Measurements from ENCODE around the gene KLHL2. TPM values are rescaled to one million over a fixed set of nuclear protein-coding genes. Genes with fewer than 3 reads are reported as not detected.

Gene KLHL2
- total RNA-seq, 1 experiment from 2014 or later = 12.4 TPM

DNA sequence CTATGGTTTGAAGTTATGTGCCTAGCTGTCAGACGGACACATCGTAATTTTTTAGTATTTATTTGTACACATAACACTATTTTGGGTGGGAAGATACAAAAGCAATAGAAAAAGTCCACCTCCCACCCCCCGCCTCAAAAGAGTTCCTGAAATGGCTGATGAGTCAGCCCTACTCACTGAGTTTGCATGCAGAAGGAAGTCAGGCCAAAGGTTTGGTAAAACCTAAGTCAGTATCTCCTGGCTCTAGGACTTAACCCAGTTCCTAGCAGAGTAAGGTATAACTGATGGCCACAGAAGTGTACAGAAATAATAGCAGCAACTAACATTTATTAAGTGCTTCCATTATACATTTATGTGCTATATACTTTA lies 2.9 kb upstream of the KLHL2 start (continued):
- TF ChIP-seq, protein P1, sequence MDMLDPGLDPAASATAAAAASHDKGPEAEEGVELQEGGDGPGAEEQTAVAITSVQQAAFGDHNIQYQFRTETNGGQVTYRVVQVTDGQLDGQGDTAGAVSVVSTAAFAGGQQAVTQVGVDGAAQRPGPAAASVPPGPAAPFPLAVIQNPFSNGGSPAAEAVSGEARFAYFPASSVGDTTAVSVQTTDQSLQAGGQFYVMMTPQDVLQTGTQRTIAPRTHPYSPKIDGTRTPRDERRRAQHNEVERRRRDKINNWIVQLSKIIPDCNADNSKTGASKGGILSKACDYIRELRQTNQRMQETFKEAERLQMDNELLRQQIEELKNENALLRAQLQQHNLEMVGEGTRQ (CRISPR knock-in tag; IDR thresholded peaks at IDR 0.05) = no peak
- TF ChIP-seq NFATC4 (CRISPR knock-in tag; IDR thresholded peaks at IDR 0.05) = no peak

DNA sequence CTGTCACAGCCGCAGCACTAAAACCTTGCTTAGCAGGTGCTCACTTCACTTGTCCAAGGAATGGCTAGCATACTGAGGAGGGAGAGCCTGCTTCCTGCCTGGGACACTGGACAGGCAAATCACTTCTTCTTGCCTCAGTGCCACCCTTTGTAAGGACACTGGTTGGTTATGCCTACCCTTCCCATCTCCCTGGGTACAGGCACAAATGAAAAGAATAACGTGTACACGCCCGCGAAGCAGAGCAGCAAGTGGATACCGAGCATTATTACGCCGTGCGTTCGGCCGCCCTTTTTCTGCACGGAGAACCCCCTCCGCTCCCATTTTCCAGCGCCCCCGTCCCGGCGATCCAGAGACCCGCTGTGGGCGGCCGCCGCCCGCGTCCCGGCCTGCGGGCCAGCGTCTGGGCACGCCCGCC lies 338 bp upstream of the KLHL2 start:
- POLR2A ChIA-PET = no interaction called here
- ATAC-seq (peak; percentile 28), DNase-seq (ENCODE audit: low spot score) (no peak)
- no peaks in the 10 kb centered on the region for H3K9me3 Mint-ChIP-seq
- peaks cover 20% of the 10 kb centered on the region for H3K27me3 Mint-ChIP-seq (ENCODE audit: low read depth)
- H3K4me1 Mint-ChIP-seq = peaks cover 53% of the 10 kb centered on the region
- H3K27ac Mint-ChIP-seq = peak overlapping the region; percentile 36; the same call in 1 of the 2 replicates
- CTCF ChIA-PET = interaction anchor here (0.8 to 1.0 kb wide), 2 partner anchors 23 to 76 kb away, joined by 3 to 4 read pairs; no protein-coding TSS in a partner anchor
- H3K36me3 Mint-ChIP-seq = no peaks in the 10 kb centered on the region
- peak overlapping the region; percentile 88 for H3K4me3 Mint-ChIP-seq
- TF ChIP-seq, protein P2, sequence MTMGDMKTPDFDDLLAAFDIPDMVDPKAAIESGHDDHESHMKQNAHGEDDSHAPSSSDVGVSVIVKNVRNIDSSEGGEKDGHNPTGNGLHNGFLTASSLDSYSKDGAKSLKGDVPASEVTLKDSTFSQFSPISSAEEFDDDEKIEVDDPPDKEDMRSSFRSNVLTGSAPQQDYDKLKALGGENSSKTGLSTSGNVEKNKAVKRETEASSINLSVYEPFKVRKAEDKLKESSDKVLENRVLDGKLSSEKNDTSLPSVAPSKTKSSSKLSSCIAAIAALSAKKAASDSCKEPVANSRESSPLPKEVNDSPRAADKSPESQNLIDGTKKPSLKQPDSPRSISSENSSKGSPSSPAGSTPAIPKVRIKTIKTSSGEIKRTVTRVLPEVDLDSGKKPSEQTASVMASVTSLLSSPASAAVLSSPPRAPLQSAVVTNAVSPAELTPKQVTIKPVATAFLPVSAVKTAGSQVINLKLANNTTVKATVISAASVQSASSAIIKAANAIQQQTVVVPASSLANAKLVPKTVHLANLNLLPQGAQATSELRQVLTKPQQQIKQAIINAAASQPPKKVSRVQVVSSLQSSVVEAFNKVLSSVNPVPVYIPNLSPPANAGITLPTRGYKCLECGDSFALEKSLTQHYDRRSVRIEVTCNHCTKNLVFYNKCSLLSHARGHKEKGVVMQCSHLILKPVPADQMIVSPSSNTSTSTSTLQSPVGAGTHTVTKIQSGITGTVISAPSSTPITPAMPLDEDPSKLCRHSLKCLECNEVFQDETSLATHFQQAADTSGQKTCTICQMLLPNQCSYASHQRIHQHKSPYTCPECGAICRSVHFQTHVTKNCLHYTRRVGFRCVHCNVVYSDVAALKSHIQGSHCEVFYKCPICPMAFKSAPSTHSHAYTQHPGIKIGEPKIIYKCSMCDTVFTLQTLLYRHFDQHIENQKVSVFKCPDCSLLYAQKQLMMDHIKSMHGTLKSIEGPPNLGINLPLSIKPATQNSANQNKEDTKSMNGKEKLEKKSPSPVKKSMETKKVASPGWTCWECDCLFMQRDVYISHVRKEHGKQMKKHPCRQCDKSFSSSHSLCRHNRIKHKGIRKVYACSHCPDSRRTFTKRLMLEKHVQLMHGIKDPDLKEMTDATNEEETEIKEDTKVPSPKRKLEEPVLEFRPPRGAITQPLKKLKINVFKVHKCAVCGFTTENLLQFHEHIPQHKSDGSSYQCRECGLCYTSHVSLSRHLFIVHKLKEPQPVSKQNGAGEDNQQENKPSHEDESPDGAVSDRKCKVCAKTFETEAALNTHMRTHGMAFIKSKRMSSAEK (CRISPR knock-in tag; IDR thresholded peaks at IDR 0.05; ENCODE audit: borderline replicate concordance) = no peak
- no peak for TF ChIP-seq ZNF671 (CRISPR knock-in tag; IDR thresholded peaks at IDR 0.05)
- TF ChIP-seq, protein P3, sequence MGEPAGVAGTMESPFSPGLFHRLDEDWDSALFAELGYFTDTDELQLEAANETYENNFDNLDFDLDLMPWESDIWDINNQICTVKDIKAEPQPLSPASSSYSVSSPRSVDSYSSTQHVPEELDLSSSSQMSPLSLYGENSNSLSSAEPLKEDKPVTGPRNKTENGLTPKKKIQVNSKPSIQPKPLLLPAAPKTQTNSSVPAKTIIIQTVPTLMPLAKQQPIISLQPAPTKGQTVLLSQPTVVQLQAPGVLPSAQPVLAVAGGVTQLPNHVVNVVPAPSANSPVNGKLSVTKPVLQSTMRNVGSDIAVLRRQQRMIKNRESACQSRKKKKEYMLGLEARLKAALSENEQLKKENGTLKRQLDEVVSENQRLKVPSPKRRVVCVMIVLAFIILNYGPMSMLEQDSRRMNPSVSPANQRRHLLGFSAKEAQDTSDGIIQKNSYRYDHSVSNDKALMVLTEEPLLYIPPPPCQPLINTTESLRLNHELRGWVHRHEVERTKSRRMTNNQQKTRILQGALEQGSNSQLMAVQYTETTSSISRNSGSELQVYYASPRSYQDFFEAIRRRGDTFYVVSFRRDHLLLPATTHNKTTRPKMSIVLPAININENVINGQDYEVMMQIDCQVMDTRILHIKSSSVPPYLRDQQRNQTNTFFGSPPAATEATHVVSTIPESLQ (CRISPR knock-in tag; IDR thresholded peaks at IDR 0.05) = no peak
- no peak for TF ChIP-seq NR3C1 (CRISPR knock-in tag; conservative IDR thresholded peaks at IDR 0.05; ENCODE audit: low read depth)
- no peak for TF ChIP-seq RELA (CRISPR knock-in tag; IDR thresholded peaks at IDR 0.05; ENCODE audit: borderline replicate concordance)
- no peak for TF ChIP-seq FOXJ3 (CRISPR knock-in tag; IDR thresholded peaks at IDR 0.05; ENCODE audit: borderline replicate concordance)
- TF ChIP-seq, protein P4, sequence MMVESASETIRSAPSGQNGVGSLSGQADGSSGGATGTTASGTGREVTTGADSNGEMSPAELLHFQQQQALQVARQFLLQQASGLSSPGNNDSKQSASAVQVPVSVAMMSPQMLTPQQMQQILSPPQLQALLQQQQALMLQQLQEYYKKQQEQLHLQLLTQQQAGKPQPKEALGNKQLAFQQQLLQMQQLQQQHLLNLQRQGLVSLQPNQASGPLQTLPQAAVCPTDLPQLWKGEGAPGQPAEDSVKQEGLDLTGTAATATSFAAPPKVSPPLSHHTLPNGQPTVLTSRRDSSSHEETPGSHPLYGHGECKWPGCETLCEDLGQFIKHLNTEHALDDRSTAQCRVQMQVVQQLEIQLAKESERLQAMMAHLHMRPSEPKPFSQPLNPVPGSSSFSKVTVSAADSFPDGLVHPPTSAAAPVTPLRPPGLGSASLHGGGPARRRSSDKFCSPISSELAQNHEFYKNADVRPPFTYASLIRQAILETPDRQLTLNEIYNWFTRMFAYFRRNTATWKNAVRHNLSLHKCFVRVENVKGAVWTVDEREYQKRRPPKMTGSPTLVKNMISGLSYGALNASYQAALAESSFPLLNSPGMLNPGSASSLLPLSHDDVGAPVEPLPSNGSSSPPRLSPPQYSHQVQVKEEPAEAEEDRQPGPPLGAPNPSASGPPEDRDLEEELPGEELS (CRISPR knock-in tag; IDR thresholded peaks at IDR 0.05) = no peak
- TF ChIP-seq CREB1 (CRISPR knock-in tag; IDR thresholded peaks at IDR 0.05) = no peak

DNA sequence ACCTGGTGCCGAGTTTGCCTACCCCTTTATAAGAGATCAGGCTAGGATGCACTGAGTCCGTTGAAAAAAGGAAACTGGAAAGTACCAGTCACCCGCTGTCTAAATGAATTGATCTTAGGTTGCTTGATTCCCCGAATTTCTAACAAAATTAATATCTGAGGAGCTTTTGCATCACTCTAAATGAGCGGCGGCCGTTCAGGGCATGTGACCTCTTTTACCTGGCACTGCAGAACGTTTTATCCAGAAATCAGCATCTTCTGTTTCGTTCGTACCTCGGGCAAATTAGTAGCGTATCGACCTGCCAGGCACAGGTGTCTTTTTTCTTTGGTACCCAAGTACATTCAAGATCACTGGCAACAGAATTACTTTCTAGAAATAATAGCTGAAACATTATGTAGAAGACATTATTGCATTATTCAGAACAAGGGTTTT lies 876 bp downstream of the KLHL2 start:
- peaks cover 20% of the 10 kb centered on the region for H3K27me3 Mint-ChIP-seq (ENCODE audit: low read depth)
- H3K36me3 Mint-ChIP-seq = no peaks in the 10 kb centered on the region
- ChIA-PET CTCF (no interaction called here), POLR2A (interaction anchor here (0.7 to 2.6 kb wide), 2 partner anchors 119 to 230 kb away, joined by 6 to 7 read pairs; partner anchors contain the start of genes MSMO1 and TRIM61)
- ATAC-seq (no peak), DNase-seq (ENCODE audit: low spot score) (no peak)
- H3K9me3 Mint-ChIP-seq = no peaks in the 10 kb centered on the region
- peak overlapping the region; percentile 83 for H3K4me3 Mint-ChIP-seq
- TF ChIP-seq, protein P5, sequence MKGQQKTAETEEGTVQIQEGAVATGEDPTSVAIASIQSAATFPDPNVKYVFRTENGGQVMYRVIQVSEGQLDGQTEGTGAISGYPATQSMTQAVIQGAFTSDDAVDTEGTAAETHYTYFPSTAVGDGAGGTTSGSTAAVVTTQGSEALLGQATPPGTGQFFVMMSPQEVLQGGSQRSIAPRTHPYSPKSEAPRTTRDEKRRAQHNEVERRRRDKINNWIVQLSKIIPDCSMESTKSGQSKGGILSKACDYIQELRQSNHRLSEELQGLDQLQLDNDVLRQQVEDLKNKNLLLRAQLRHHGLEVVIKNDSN (CRISPR knock-in tag; IDR thresholded peaks at IDR 0.05) = no peak
- TF ChIP-seq TCF7 (CRISPR knock-in tag; IDR thresholded peaks at IDR 0.05; ENCODE audit: low read depth) (no peak), ZNF396 (CRISPR knock-in tag; IDR thresholded peaks at IDR 0.05; ENCODE audit: borderline replicate concordance) (no peak)
- peaks cover 65% of the 10 kb centered on the region for H3K4me1 Mint-ChIP-seq
- H3K27ac Mint-ChIP-seq = no peak overlapping the region

Measured in WTC11 (cell line).